Hematopoietic multipotent progenitor cell treated with erythropoietin and hydrocortisone succinate and interleukin-3 and kit ligand, for 4 days (in vitro differentiated cells): ENCODE results near the gene ZBTB49.
"Not testable (repeated sequence)": the region's sequence is repeated elsewhere in the genome, so short reads cannot be mapped to it uniquely, and the experiment has no call there.

Source experiments
- DNase-seq: peaks from one replicate; pipeline ENCODE4 v3.0.0-alpha.2; 2015

The ZBTB49 gene, protein sequence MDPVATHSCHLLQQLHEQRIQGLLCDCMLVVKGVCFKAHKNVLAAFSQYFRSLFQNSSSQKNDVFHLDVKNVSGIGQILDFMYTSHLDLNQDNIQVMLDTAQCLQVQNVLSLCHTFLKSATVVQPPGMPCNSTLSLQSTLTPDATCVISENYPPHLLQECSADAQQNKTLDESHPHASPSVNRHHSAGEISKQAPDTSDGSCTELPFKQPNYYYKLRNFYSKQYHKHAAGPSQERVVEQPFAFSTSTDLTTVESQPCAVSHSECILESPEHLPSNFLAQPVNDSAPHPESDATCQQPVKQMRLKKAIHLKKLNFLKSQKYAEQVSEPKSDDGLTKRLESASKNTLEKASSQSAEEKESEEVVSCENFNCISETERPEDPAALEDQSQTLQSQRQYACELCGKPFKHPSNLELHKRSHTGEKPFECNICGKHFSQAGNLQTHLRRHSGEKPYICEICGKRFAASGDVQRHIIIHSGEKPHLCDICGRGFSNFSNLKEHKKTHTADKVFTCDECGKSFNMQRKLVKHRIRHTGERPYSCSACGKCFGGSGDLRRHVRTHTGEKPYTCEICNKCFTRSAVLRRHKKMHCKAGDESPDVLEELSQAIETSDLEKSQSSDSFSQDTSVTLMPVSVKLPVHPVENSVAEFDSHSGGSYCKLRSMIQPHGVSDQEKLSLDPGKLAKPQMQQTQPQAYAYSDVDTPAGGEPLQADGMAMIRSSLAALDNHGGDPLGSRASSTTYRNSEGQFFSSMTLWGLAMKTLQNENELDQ

GRCh38 chr4:4289941-4290850, at the start of gene ZBTB49, which contains the start of gene LYAR:
ZBTB49 (plus strand) TSS chr4:4290251; CDS start chr4:4299946, 9,695 bp downstream.
LYAR (minus strand) TSS chr4:4290154; CDS start chr4:4283742, 6,412 bp downstream.
- DNase-seq = peak; percentile 95

DNA sequence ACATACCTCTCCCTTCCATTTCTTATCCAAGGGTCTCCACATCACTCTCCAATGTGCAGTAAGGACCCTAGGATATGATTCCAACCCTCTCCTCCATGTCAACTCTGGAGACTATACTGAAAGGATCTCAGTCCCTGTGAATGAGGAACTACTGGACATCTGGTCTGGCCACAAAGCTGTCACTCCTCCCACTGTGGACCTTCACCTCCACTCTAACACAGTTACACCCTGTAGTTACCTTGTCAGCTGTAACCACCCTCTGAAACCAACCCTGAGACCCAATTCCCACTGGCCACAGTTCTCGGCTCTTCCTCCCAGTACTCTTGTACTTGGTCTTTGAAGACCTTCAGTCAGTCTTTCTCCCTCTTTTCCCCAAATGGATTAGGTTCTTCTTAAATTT, 44.9 kb upstream of the ZBTB49 start:
- DNase-seq = no peak

DNA sequence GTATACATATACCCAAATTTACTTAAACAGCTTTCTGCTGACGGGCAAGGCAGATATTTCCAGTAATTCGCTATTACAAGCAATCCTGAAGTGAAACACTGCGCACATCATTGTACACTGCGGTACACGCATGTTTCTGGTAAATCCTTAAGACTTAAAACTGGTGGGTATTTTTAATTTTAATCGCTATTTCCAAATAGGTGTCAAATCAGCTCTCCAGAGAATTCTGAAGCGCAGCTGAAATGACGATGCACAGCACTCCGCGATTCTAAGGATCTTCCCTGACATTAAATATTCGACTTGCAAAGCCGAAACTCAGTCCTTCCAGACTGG, 42.4 kb upstream of the ZBTB49 start:
- DNase-seq = no peak

DNA sequence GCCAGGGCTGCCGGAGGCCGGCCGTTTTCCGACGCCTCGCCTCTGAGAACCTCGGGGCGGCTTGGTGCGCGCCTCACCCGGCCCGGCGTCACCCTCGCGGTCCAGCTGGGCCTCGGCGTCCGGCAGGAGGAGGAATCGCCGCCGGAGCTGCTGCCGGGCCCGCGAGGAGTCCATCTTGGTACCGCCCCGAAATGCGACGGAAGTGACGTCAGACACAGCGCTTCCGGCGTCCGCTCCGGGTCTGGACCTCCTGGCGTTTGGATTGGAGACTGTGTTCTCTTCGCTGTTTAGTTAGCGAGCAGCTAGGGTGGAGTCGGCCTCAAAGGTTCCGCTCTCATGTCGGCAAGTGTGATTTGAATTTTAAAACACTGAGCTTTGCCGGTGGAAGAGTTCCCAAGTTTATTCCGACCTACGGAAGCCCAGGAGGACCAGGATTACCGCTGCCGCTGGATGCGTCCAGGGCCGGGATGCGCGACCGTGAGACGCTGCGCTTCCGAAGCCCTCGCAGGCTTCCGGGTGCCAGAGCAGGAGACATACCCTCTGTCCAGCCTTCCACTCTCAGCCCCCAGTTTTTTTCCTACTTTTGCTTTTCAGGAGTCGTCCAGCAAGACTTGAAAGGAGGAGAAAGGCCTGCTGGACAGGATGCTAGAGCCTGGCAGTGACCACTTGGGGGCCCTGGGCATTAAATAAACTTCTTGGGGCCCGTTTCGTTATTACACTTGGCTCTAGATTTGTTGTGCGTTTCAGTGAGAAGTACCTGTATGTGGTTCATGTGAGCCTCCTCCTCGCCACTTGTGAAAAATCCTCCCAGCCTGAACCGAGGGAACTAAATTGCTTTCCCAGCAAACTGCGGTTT, 41.8 kb upstream of the ZBTB49 start, which contains the start of gene TMEM128:
Gene TMEM128, minus strand, starts transcription at position 195 of the 856 bp plus-strand sequence. Its CDS starts 21 bp downstream, at position 174.
- peak; percentile 97 for DNase-seq

GRCh38 chr4:4248885-4249203, 41.2 kb upstream of the ZBTB49 start:
- DNase-seq = peak; percentile 34

GRCh38 chr4:4249342-4249741, 40.7 kb upstream of the ZBTB49 start:
- not testable (repeated sequence) for DNase-seq

GRCh38 chr4:4249866-4250265, 40.2 kb upstream of the ZBTB49 start:
- no peak for DNase-seq

- no peak for DNase-seq
Observed at GRCh38 chr4:4254199-4254598, 35.9 kb upstream of the ZBTB49 start.

DNA sequence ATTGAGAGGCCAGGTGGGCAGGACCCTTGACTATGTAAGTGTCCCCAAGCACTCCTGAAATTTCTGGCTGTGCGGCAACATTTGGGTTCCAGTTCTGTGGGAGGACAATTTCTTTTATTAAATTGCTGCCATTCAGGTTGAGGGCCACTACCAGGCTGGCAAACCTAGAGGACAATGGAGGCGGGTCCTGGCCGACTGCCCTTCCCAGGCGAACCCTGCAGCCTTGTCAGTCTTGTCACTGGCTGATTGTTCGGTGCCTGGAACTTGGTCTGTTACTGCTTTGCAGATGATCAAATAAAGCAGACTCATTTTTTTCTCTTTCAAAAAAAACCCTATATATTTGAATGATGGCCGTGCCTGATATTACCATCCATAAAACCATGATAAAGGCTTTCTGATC, 35.4 kb upstream of the ZBTB49 start:
- no peak for DNase-seq

DNA sequence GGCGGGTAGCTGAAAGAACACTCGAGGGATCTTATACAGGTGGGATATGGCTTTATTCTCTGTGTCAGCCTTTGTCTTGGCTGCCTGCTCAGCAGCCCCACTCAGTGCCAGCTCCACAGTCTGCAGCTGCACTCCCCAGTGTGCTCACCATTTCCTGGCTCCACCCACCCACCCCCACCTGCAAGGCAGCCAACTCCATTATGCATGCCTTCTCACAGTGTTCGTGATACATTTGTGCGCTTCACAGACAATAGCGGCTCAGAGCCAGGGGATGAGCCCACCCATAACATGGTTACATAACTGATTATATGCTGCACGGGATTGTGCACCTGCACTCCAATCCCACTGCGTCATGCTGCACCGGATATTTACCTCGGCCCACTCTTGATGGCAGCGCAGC, 33.3 kb upstream of the ZBTB49 start:
- DNase-seq = peak; percentile 15

GRCh38 chr4:4257705-4258104, 32.3 kb upstream of the ZBTB49 start:
- not testable (repeated sequence) for DNase-seq

DNA sequence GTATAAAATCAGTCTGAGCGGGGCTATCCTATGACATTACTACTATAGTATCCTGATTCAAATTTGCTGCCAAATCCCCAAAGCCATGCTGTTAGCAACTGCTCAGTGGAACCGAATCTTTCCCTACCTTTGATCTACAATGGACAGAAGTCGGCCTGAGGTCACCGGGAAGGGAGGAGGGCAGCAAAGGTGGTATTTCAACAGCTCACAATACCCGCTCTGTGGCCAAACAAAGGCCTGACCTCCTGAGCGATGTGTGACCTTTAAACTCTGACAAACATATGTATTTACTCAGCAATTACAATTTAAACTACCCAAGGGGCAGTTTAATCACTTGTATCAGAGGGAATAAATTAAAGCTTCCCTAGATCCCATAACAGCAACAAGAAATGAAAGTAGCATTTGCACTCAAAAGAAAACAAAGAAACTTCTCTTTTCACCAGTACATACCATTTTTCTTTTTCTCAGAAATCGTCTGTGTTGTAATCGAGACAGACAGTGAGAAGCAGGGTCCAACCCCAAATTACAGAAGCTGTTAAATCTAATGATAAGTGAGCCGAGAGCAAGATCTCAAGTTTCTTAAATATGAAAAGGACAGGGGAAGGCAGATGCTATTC, 30.5 kb upstream of the ZBTB49 start:
- DNase-seq = peak; percentile 36

GRCh38 chr4:4260185-4260751, 29.8 kb upstream of the ZBTB49 start:
- peak; percentile 91 for DNase-seq

GRCh38 chr4:4267981-4268380, 22.1 kb upstream of the ZBTB49 start:
- no peak for DNase-seq

GRCh38 chr4:4268776-4269175, 21.3 kb upstream of the ZBTB49 start:
- no peak for DNase-seq

DNA sequence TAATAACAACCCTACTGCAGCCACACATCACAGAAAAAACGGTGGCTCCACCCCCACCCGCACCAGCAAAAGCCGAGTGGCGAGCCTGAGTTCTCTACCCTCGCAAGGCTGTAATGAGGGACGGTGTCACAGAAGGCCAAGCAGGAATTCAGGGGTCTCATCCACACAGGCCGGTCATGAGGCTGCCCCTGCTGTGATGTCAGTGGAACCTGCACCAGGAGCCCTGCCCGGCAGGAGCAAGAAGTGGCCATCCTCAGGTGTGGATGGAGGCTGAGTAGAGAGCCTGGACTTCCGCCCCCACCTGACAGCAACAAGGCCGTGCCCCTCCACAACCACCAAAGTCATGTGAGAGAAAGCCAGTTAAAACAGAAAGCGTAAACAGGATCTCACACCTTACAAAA, 20.7 kb upstream of the ZBTB49 start:
- DNase-seq = no peak

DNA sequence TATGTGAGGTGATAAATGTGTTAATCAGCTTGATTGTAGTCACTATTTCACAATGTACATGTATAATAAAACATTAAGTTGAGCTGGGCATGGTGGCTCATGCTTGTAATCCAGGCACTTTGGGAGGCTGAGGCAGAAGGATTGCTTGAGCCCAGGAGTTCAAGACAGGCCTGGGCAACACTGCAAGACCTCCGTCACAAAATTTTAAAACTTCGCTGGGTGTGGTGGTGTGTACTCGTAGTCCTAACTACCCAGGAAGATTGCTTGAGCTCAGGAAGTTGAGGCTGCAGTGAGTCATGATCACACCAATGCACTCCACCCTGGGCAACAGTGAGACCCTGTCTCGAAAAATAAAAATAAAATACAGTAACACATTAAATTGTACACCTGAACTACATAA, 20.2 kb upstream of the ZBTB49 start:
- no peak for DNase-seq

GRCh38 chr4:4270529-4270928, 19.5 kb upstream of the ZBTB49 start:
- DNase-seq = no peak

DNA sequence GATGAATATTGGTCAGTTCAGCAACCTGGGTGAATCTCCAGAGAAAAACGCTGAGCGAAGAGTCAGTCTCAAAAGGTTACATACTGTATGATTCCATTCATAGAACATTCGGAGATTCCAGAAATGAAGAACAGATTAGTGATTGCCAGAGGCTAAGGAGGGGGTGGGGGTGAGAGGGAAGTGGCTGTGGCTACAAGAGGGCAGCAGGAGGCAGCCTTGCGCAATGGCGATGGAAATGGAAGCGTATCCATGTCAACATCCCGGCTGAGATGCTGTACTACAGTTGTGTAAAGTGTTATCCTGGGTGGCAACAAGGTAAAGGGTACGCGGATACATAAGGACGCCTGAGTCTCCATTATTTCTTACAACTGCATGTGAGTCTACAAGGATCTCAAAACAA, 18.1 kb upstream of the ZBTB49 start:
- DNase-seq = no peak

DNA sequence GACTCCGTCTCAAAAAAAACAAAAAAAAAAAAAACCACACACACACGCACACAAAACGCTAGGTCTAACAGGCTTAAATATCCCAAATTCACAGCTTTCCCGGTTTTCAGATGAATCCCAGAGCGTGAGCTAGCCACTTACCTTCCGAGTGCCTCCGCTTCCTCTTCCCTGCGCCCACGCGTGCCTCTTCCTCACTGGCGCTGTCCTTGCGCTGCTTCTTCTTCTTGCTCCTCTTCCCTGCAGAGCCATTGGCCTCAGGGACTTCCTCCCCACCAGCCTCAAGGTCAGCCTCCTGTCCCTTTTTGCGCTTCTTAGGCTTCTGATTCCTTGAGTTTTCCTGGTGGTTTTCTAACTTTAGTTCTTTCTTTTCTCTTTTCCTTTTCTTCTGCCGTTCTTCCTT, 15.8 kb upstream of the ZBTB49 start:
- no peak for DNase-seq

- DNase-seq = no peak
Observed at GRCh38 chr4:4277531-4277930, 12.5 kb upstream of the ZBTB49 start.
